ENCODE data around the gene SQOR.

Gene SQOR

GRCh38 chr15:45664451-45664850 lies 29.6 kb downstream of the SQOR start:
- DNase-seq = peak; percentile 37

GRCh38 chr15:45665261-45665660 lies 30.4 kb downstream of the SQOR start:
- DNase-seq = no peak

GRCh38 chr15:45666119-45666875 lies 31.5 kb downstream of the SQOR start:
- DNase-seq = no peak

- no peak for DNase-seq
These were observed 32.2 kb downstream of the SQOR start for GRCh38 chr15:45667002-45667401.

GRCh38 chr15:45668386-45668785 lies 33.6 kb downstream of the SQOR start:
- peak; percentile 8 for DNase-seq

GRCh38 chr15:45669422-45669821 lies 34.6 kb downstream of the SQOR start:
- DNase-seq = no peak

- DNase-seq = no peak
These were observed 35.3 kb downstream of the SQOR start for GRCh38 chr15:45670091-45670490.

- DNase-seq = no peak
These were observed 35.7 kb downstream of the SQOR start for GRCh38 chr15:45670511-45670910.

GRCh38 chr15:45674677-45675076 lies 39.8 kb downstream of the SQOR start:
- DNase-seq = no peak

- no peak for DNase-seq
These were observed 43.0 kb downstream of the SQOR start for GRCh38 chr15:45677797-45678196.

GRCh38 chr15:45678459-45679178 lies 43.8 kb downstream of the SQOR start:
- no peak for DNase-seq

GRCh38 chr15:45684533-45684932 lies 49.7 kb downstream of the SQOR start:
- no peak for DNase-seq

GRCh38 chr15:45689616-45690015 lies 54.8 kb downstream of the SQOR start:
- DNase-seq = no peak

GRCh38 chr15:45690581-45691260 lies 55.9 kb downstream of the SQOR start:
- DNase-seq = no peak

- no peak for DNase-seq
These were observed 66.3 kb downstream of the SQOR start for GRCh38 chr15:45701108-45701507.

GRCh38 chr15:45702041-45702440 lies 67.2 kb downstream of the SQOR start:
- no peak for DNase-seq

GRCh38 chr15:45703670-45704328 lies 69.0 kb downstream of the SQOR start:
- DNase-seq = no peak

GRCh38 chr15:45704329-45705249 lies 69.8 kb downstream of the SQOR start:
- peak; percentile 9 for DNase-seq

- peak; percentile 83 for DNase-seq
These were observed 71.0 kb downstream of the SQOR start for GRCh38 chr15:45705510-45706473.

GRCh38 chr15:45710657-45711056 lies 75.8 kb downstream of the SQOR start:
- DNase-seq = no peak

All from activated CD4-positive, alpha-beta T cell treated with anti-CD3 and anti-CD28 coated beads, Interleukin-10, Interleukin-2, amounts not matched to agents 100 ng/mL and 50 ng/mL, durations not matched to agents 16 hours and 8 hours (primary cell).